CD4-positive, alpha-beta T cell treated with Interferon alpha-2 for 1 hour (primary cell): Measurements from ENCODE around the gene DENND4A.
"Not testable (repeated sequence)": the region's sequence is repeated elsewhere in the genome, so short reads cannot be mapped to it uniquely, and the experiment has no call there.

Experiments used
- DNase-seq, 2 donors: peaks; one replicate each; pipeline ENCODE4 v3.0.0-alpha.2; 2020 to 2022

DENND4A gene

GRCh38 chr15:65626856-65627255, 165.2 kb downstream of the DENND4A start:
- no peak for DNase-seq

GRCh38 chr15:65623103-65623502, 169.0 kb downstream of the DENND4A start:
- no peak for DNase-seq

- DNase-seq: no peak
Measured at GRCh38 chr15:65621638-65622037, 170.5 kb downstream of the DENND4A start, which contains the start of gene SLC24A1. Gene SLC24A1, plus strand, starts transcription at chr15:65621938. Its CDS starts 2,143 bp downstream, at chr15:65624081.

- no peak for DNase-seq
Measured at GRCh38 chr15:65620833-65621232, 171.3 kb downstream of the DENND4A start.

- DNase-seq: no peak
Measured at GRCh38 chr15:65619626-65620290, 172.3 kb downstream of the DENND4A start.

GRCh38 chr15:65618560-65619109, 173.5 kb downstream of the DENND4A start:
- no peak for DNase-seq

GRCh38 chr15:65615887-65616286, 176.2 kb downstream of the DENND4A start:
- not testable (repeated sequence) for DNase-seq

GRCh38 chr15:65612949-65613744, 178.9 kb downstream of the DENND4A start:
- no peak for DNase-seq

GRCh38 chr15:65612616-65612946, 179.5 kb downstream of the DENND4A start:
- no peak for DNase-seq

GRCh38 chr15:65611888-65612615, 180.0 kb downstream of the DENND4A start:
- no peak for DNase-seq

GRCh38 chr15:65610871-65611718, 181.0 kb downstream of the DENND4A start, which contains the start of gene INTS14:
Gene INTS14, minus strand, starts transcription at chr15:65611131. Its CDS starts 3,751 bp downstream, at chr15:65607380.
- peak; percentile 91 to 93 for DNase-seq
